Stimulated activated CD4-positive, alpha-beta T cell treated with anti-CD3 and anti-CD28 coated beads, Interleukin-4, amount 100 ng/mL, for 48 hours (primary cell): ENCODE data around the gene ERC2.

Experiments
- DNase-seq, 2 donors: peaks; one replicate each; pipeline ENCODE4 v3.0.0-alpha.2; 2020; ENCODE audit warnings: low read depth in 2 of 2

The ERC2 gene

DNA sequence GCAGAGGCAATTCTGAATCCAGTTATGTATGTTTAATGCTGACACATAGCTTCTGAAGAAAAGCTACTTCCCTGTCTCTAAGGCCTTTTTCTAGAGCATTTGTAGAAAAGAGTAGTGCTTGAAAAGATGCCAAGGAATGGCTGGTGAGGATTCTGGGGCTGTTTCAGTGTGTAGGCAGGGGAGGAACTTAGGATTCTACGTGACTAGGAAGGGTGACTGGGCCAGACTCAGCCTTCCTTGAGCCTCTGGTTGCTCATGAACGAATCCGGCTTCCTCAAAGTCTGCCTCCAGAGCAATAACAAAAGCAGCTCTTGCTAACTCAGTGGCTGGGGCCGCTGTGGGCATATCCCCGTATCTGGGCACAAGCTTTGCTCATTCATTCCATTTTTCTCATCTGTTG, 876.4 kb downstream of the ERC2 start:
- no peak for DNase-seq

DNA sequence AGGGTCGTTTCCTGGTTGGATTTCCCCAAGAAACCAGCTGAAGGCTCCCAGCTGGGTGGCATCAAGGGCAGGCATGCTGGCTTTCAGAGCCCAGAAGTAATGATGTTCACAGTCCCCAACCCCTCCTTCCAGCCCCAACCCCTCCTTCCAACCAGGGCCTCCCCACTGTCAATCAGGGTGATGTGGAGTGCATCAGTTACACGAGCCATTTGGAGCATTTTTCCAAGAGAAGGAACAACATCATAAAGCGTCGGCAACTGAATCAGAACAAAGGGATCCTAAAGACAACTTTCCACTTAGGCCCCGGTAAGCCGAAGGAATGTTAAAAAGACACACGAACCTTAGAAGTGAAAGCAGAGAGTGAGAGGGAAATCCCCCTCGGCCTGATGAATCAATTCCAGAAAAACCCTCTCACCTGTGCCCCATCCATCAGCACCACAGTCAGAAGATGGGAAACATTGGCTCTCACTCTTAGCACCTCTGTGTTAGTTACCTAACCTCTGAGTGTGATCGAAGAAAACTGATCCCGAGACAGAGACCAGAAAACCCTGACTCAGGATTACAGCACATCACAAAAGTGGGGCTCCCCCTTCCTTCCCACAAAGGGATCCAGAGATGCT, 880.0 kb downstream of the ERC2 start:
- DNase-seq: no peak

DNA sequence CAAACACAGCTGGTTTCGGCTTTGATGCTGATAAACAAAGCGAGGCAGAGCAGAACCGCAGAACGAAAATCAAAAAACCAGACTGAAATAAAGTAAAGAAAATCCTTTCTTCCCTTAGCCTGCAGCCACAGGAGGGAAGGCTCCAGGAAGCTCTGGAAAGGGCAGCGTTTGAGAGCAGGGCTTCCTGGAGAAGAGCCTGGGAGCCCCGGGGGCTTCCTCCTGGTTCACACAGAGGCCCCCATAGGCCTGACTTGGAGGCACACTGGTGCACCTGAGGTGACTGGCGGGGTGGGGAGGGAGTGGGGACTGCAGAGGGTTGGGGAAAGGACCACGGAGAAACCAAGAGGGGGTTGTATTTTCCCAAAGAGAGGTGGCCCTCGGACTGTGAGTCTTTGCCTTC, 882.4 kb downstream of the ERC2 start:
- DNase-seq: no peak

DNA sequence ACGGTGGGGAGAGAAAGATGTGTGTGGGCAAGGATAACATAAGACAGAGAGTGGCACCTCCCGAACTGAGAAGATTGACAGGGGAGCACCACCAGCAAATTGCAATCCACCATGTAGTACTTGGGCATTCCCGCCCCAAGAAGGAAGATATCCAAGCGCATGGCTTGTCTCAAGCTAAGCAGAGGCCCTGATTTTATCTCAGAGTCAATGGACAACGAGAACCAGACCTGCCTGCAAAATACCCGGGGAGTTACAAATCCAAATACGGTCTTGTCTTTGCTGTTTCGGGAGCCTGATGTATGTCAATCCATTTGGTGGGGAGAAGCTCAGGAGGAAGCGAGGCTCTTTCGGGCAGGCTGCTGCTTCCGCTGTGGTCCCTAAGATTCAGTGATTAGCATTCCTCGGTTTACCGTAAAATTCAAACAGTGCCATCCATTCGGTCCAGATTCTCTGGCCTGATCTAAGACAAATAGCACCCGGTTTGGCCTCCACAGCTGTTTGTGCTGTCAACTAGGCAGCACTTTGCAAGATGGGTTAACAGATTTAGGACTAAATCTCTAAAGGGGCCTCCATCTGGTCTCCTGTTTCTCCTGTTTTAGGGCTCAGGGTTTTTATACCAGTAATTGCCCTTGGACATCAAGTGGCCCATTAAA, 883.4 kb downstream of the ERC2 start:
- DNase-seq: no peak

DNA sequence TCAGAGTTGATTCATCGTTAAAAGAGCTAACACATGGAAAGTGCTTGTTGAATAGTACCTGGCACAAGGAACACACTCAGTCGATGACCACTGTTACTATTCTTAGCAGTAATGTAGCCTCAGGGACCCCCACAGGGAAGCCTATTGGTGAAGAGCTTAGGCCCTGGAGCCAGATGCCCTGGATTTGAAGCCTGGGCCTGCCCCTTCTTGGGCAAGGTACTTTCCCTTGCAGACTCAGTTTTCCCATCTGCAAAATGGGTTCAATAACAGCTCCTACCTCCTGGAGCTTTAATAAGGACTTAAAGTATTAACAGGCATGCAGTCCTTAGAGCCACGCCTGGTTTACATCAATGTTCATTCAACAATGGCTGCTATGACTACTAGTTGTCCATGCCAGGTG, 884.2 kb downstream of the ERC2 start:
- no peak for DNase-seq

DNA sequence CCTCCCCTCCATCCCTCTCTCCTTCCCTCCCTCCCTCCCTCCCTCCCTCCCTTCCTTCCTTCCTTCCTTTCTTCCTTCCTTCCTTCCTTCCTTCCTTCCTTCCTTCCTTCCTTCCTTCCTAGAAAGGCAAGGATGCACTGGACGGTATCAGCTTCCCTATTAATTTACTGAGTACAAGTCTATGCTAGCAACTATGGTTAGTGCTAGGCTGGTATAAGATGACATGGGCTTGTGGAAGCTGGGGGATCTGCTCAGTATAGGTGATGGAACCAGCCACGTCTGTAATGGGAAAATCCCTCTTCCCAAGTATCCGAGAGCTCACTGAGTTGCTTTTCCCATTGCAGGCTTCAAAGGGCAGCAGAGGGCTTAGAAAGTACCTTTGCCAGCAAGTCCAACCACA, 884.8 kb downstream of the ERC2 start:
- DNase-seq: no peak

DNA sequence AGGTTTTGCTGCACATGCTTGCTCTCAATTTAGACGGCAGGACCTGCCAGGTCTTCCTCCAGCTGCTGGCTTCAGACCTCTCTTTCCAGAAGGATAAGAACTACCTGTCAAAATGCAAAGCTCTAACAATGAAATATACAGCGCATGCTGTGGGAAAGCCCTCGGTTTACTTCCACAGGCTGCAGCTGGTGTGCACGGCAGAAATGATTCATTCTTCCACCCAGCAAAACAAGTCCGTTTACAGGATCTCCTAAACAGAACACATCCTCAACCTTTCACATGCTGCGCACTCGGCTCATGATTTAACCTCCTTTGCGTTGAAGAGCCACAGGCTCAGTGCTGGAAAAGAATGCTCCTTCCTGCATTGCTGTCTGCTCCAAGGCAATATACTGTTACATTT, 888.8 kb downstream of the ERC2 start:
- DNase-seq: no peak

DNA sequence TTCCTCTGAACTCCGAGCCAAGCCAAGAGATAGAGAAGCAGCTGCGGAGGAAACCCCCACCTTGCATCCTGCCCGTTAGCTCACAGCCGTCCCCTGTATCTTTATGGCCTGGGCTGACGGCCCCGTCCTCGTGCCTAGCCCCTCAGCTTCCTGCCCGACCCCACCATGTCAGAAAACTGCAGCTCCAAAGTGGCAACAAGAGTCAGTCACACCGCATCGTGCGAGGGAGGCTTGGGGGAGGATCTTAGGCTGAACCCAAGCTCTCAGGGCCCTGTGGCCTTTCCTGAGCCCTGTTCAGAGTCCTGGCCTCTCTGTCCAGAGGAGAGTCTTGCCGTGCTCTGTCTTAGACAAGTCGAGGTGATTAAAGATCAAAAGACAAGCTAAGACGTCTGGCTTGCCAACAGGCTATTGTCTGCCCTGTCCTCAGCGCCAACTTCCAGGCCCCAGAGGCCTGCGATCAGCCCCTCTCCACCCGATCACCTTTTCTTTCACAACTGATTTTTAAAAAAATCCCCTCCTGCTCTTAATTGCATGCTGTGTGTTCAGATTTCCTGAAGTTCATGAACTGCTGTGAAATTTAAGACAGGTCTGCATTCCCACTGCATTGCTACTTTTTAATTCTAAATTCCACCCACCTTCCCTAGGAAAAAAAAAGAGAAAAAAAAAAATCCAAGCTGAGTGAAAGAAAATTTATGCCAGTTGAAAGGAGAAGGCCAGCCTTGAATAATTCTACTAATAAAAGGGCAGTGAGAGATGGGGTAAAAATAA, 891.5 kb downstream of the ERC2 start:
- DNase-seq: no peak

DNA sequence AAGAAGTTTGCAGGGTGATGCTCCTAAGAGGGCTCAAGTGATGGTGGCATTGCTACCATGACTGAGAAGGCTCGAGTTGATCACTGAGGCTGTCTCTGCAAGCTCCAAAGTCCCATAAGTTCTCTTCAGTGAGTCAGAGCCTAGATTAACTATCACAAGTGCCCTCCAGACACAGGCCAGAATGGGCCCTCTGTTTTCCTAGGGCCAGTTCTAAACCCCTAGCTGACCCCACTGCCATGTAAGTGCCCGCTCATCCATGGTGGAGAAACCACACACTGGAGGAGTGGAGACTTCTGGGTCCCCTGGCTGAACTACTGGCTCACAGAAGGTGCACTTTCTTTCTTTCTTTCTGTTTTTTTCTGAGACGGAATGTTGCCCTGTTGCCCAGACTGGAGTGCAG, 893.6 kb downstream of the ERC2 start:
- no peak for DNase-seq

DNA sequence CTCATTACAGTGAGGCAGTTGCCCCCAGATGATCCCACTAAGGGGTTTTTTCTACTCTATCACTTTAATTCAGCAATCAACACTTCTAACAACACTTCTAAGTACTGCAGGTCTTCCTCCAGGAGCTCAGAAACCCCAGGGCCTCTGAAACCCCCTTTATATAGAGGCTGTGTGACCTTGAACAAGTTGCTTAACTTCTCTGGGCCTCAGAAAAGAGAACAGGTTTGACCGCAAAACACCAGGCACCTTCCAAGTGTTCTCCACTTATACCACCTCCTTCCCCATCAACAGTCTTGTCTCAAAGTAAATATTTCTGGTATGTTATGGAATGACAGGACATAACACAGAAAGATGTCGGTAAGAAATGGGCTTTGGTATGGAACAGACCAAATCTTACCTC, 895.5 kb downstream of the ERC2 start:
- no peak for DNase-seq

DNA sequence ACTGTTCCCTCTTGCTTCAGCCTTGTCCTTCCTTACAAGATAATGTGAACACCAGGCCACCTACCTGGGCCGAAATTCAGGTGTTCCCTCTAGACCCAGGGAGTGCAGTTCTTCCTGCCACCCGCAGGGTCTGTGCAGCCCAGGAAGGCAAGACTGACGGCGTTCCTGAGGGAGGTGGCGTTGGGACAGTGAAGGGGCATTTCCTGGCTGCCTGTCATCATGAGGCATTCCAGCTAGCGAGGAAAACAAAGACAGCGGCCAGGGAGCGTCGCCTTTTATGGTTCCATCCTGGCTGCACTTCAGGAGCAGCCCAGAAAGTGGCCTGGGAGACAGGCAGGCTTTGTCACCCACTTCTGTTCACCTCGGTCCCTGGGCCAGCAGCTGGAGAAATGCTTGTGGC, 896.4 kb downstream of the ERC2 start:
- DNase-seq: no peak

DNA sequence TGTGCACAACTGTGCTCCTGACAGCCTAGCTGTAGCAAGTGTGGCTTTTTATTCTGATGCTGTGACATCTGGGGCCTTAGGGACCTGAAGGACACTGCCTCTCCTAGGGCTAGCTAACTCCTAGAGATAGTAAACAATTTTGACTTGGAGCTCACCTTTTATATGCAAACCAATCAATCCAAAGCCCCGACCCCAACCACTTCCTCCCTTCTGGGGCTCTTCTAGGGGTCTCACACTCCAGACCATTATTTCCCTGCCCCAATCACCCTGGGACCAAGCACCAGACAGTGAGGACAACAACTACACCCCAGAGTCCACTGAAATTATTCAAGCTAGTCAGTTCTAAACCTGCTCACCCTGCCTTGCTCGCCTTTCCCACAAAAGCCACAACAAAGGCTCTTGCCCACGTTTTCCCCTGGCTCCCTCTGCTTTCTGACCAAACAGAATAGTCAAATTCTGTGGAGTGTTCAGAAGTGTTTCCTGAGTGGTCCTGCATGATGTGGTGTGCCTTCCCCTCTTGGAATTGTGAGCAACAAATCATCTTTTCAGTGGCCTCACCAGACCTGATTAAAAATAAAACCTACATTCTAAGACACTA, 897.0 kb downstream of the ERC2 start:
- no peak for DNase-seq

DNA sequence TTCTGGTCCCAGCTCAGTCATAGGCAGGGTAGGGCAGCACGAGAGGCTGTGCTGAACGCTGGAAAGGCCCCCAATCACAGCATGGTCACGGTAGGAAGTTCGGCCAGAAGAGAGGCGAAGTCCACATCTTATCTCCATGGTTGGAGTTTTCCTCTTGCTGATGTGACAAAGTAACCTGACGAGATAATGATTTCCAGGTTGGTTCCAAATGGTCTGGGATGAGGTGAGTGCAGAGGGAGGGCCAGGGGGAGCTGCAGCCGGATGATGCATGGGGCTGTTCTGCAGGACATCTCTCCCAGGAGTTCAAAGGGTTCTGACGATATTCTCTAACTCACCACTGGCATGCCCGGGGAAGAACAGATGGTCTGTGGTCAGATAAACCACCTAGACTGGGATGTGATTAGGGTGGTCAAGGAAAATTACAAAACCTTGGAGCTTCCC, 898.0 kb downstream of the ERC2 start:
- no peak for DNase-seq

DNA sequence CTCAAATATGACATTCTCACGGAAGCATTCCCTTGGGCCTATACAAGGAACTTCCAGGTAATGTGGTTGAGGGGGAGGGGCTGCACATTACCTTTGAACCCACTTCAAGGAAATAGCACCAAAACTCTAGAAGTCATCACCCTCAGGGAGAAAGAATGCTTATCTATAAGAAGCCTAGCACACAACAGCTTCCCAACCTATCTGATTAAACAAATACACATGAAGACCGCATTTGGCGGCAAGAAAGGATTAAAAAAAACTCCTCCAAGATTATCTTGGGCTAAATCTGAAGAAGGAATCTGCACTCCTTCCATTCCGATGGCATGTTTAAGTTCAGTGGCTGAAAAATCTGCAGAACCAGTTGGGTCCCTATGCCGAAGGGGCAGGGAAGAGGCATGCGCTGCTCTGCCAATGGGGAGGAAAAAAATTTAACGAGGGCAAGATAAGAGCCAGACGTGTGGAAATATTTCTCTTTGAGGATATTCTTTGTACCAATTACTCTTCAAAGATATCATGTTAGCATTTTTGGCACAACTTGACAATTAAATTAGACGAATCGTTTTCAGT, 899.2 kb downstream of the ERC2 start:
- DNase-seq: no peak

DNA sequence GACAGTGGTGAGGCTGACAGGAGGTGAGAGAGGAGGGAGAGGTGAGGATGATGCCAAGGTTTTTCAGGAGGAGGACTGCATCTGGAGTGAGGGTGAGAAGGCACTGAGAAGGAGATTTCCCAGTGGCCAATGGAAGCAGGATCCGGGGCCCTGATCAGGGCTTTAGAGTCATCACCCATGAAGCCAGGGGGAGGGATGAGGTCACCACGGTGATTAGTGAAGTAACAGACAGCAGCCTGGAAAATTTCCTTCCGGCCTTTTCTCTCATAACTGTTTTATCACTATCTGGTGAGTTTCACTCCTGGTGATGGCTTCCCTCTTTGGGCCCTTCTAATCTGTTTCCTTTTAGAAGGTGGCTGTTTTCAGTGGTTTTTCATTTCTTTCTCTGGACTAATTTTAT, 900.7 kb downstream of the ERC2 start:
- DNase-seq: no peak

DNA sequence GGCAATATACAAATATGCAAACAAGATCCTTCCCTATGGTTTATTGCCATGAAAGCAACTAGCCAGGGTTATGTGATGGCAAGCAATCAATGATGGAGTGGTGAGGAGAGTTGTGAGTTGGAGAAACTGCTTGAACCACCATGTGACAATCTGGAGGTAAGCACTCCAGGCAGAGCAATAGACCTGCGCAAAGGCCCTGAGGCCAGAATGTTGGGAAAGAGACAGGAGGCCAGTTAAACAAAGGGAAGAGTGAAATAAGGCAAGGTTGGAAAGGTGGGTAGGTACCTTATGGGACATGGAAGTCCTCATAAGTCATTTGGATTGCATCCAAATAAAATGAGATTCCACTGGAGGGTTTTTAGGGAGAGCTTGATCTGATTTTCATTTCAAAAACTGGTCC, 901.1 kb downstream of the ERC2 start:
- DNase-seq: no peak

DNA sequence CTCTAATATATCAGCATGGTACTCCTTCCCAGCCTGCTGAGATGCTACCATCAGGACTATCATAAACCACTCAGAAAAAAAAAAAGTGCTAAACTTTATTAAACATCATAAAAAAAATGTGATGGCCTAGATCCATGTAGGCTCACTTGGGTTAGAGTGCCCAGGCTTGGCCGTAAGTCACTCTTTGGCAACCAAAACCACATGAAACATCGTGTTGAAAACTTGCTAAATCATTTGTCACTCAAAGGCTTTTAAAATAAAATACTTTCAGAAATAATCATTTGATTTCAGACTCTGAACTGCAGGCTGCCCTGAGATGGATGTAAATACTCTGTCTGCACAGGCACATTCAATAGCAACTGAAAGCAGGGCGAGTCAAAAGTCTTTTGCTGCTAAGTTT, 902.7 kb downstream of the ERC2 start:
- DNase-seq: no peak

DNA sequence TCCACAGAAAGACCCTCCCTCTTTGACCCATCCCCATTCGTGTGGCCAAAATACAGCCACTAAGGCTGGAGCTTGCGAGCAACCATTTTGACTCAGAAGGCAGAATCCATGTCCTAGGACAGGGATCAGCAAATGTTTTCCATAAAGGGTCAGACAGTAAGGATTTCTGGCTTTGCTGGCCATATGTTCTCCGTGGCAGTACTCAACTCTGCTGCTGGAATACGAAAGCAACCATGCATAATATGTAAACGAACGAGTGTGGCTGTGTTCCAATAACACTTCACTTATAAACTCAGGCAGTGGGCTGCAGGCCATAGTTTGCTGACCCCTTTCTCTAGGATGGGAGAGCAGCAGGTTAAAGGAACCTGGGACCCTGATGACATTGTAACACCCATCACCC, 903.5 kb downstream of the ERC2 start:
- DNase-seq: no peak

DNA sequence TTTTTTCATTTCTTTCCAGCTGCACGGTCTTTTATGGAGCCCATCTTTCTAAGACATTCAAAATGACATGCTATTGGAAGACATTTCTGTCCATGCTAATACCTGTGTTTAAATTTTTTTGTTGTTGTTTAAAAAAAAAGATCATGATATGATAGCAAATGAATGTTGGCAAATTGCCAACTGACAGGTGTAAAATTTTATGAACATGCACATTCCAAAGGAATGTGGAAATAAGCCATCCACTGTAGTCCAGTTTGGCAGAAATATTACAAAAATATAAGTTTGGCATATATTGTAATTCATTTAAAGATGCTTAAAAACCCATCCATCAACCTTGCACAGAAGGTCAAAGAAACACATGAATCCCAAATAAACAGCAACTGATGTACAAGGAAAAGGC, 905.6 kb downstream of the ERC2 start:
- no peak for DNase-seq

DNA sequence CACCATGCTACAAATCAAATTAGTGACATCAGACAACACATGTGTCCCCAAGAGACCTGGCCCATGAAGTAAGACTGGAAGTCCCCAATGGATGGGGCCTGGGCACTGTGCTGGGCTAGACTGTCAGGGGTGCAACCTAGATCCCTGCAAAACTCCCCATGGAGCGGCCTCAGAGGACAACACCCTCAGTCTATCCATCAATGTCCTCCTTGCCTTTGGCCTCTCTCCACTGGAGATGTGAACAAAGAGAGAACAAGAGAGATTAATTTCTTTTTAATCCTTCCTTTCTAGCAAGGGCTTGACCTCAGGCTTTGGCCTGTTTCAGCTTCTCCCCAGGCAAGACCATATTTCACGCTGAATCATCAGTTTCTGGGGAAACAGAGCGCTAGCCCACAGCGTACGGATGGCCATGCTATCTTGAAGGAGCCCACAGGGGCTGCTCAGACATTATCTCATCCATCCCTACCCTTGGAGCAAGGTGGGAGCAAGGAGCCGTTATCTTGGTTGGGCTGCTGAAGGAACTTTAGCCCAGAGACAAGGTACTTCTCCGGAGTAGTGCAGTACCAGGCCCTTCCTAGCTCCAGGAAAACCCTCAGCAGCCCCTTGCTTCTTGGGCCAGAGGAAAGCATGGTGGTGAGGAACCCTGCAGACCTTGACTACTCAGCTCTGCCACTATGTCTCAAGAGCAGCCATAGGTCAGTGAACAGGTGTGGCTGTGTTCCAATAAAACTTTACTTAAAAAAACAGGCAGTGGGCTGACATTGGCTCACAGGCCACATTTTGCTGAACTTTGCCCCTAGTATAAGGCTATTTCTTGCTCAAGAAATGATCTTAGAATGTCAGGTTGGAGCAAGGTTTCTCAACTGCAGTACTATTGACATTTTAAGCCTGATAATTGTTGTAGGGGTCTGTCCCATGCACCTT, 908.5 kb downstream of the ERC2 start:
- DNase-seq: no peak

DNA sequence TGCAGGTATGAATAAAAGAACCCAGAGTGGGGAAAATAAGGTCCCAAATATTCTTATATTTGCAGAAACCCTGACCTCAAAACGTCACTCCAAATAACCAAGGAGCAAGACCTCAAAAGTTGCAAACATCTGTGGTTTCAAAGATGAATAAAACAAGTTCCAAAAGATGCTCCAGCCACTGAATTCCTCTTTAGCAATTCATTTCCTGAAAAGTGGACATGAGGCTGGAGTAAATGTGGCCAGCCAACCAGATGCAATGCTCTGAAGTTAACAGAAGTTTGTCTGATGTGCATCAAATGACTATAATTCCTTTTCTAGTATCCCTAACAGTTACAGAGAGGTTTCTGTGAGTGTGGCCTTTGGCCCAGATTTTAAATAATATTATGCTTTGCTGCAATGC, 910.0 kb downstream of the ERC2 start:
- DNase-seq: no peak
